H9 (cell line): ENCODE data around the gene ALDH1L1. TPM values are rescaled to one million over a fixed set of nuclear protein-coding genes. Genes with fewer than 3 reads are reported as not detected.

ENCODE experiments used
- DNase-seq: peaks from one replicate; pipeline ENCODE4 v3.0.0-alpha.2; 2017
- H2AFZ ChIP-seq: one replicate; pipeline ENCODE4 v1.6.1; 2013; ENCODE audit warnings: mild to moderate bottlenecking, low read length, control low read depth, moderate library complexity
- H2AK5ac ChIP-seq: 2 replicates; pipeline ENCODE4 v1.6.1; 2013; ENCODE audit warnings: low read length, control low read depth, mixed read lengths; ENCODE audit not compliant: insufficient read length
- H2BK120ac ChIP-seq: one replicate; pipeline ENCODE4 v1.6.1; 2013; ENCODE audit warnings: low read depth, mild to moderate bottlenecking, low read length, control low read depth, inconsistent platforms; ENCODE audit not compliant: poor library complexity, severe bottlenecking
- H2BK12ac ChIP-seq: 2 replicates; pipeline ENCODE4 v1.6.1; 2013; ENCODE audit warnings: low read length, control low read depth, mixed read lengths, low read depth; ENCODE audit not compliant: insufficient read length
- H2BK15ac ChIP-seq: 2 replicates; pipeline ENCODE4 v1.6.1; 2013; ENCODE audit warnings: low read depth, low read length, control low read depth
- H2BK20ac ChIP-seq: one replicate; pipeline ENCODE4 v1.6.1; 2013; ENCODE audit warnings: low read depth, mild to moderate bottlenecking, low read length, control low read depth, inconsistent platforms; ENCODE audit not compliant: poor library complexity, severe bottlenecking
- H2BK5ac ChIP-seq: 2 replicates; pipeline ENCODE4 v1.6.1; 2013; ENCODE audit warnings: low read length, control low read depth, mixed read lengths; ENCODE audit not compliant: insufficient read length
- H3K14ac ChIP-seq: 2 replicates; pipeline ENCODE4 v1.6.1; 2013; ENCODE audit warnings: low read length, control low read depth; ENCODE audit not compliant: insufficient read depth
- H3K18ac ChIP-seq: 2 replicates; pipeline ENCODE4 v1.6.1; 2013; ENCODE audit warnings: low read depth, mild to moderate bottlenecking, mixed read lengths, low read length, control low read depth; ENCODE audit not compliant: insufficient read length
- H3K23ac ChIP-seq: 2 replicates; pipeline ENCODE4 v1.6.1; 2013; ENCODE audit warnings: low read length, control low read depth, mixed read lengths, low read depth; ENCODE audit not compliant: insufficient read length
- H3K23me2 ChIP-seq: 2 replicates; pipeline ENCODE4 v1.6.1; 2013; ENCODE audit warnings: low read depth, mild to moderate bottlenecking, mixed read lengths, low read length, control low read depth; ENCODE audit not compliant: insufficient read length, poor library complexity, severe bottlenecking
- H3K27ac ChIP-seq: 2 replicates; pipeline ENCODE4 v1.5.1; 2013; ENCODE audit warnings: low read length, control low read depth, mixed read lengths, low read depth; ENCODE audit not compliant: insufficient read length
- H3K27me3 ChIP-seq: 2 replicates; pipeline ENCODE4 v1.6.1; 2013; ENCODE audit warnings: low read length, control low read depth, inconsistent platforms; ENCODE audit not compliant: insufficient read depth
- H3K4ac ChIP-seq: 2 replicates; pipeline ENCODE4 v1.6.1; 2013; ENCODE audit warnings: low read depth, mild to moderate bottlenecking, control low read depth, inconsistent platforms, low read length, moderate library complexity
- H3K4me1 ChIP-seq: 2 replicates; pipeline ENCODE4 v1.6.1; 2013; ENCODE audit warnings: low read length, control low read depth, inconsistent platforms; ENCODE audit not compliant: insufficient read depth
- H3K4me2 ChIP-seq: 2 replicates; pipeline ENCODE4 v1.6.1; 2013; ENCODE audit warnings: low read length, control low read depth, mixed read lengths; ENCODE audit not compliant: insufficient read length, insufficient read depth
- H3K56ac ChIP-seq: 2 replicates; pipeline ENCODE4 v1.6.1; 2013; ENCODE audit warnings: low read depth, mild to moderate bottlenecking, mixed read lengths, low read length, control low read depth; ENCODE audit not compliant: insufficient read length
- H3K79me1 ChIP-seq: 2 replicates; pipeline ENCODE4 v1.6.1; 2013; ENCODE audit warnings: low read depth, mild to moderate bottlenecking, moderate library complexity, low read length, control low read depth, inconsistent platforms; ENCODE audit not compliant: insufficient read depth, poor library complexity, severe bottlenecking
- H3K79me2 ChIP-seq: 2 replicates; pipeline ENCODE4 v1.6.1; 2013; ENCODE audit warnings: low read length, control low read depth, inconsistent platforms; ENCODE audit not compliant: insufficient read depth
- H3K9ac ChIP-seq: 2 replicates; pipeline ENCODE4 v1.6.1; 2013; ENCODE audit warnings: low read length, control low read depth, mixed read lengths; ENCODE audit not compliant: insufficient read length; ENCODE audit errors: extremely low read depth
- H3K9me3 ChIP-seq: one replicate; pipeline ENCODE4 v1.6.1; 2013; ENCODE audit warnings: low read depth, low read length, inconsistent platforms; ENCODE audit not compliant: control insufficient read depth
- H3T11ph ChIP-seq: one replicate; pipeline ENCODE4 v1.6.1; 2013; ENCODE audit warnings: mild to moderate bottlenecking, low read length, control low read depth, inconsistent platforms
- H4K20me1 ChIP-seq: one replicate; pipeline ENCODE4 v1.6.1; 2013; ENCODE audit not compliant: control insufficient read depth, insufficient read length, insufficient read depth
- H4K5ac ChIP-seq: 2 replicates; pipeline ENCODE4 v1.6.1; 2013; ENCODE audit warnings: low read depth, mild to moderate bottlenecking, mixed read lengths, low read length, control low read depth; ENCODE audit not compliant: insufficient read length
- H4K8ac ChIP-seq: replicated peaks from 2 replicates; pipeline ENCODE4 v1.6.1; 2013; ENCODE audit warnings: low read length, control low read depth, mixed read lengths, low read depth; ENCODE audit not compliant: insufficient read length
- H4K91ac ChIP-seq: 2 replicates; pipeline ENCODE4 v1.6.1; 2013; ENCODE audit warnings: low read depth, mild to moderate bottlenecking, moderate library complexity, mixed read lengths, low read length, control low read depth; ENCODE audit not compliant: insufficient read length
- H3K27ac Mint-ChIP-seq, 3 experiments: 2 replicates in 2 of 3; 3 replicates in 1 of 3; pipeline ENCODE4 v1.8.0; 2020 to 2021; ENCODE audit warnings: mixed read lengths in 3 of 3, mild to moderate bottlenecking in 1 of 3, moderate library complexity in 1 of 3
- H3K27me3 Mint-ChIP-seq: 2 replicates; pipeline ENCODE4 v1.8.0; 2021; ENCODE audit warnings: low read depth, mild to moderate bottlenecking, moderate library complexity, mixed read lengths
- H3K36me3 Mint-ChIP-seq, 3 experiments: 2 replicates in 2 of 3; 3 replicates in 1 of 3; pipeline ENCODE4 v1.8.0; 2020 to 2021; ENCODE audit warnings: low read depth in 3 of 3, mixed read lengths in 3 of 3; ENCODE audit not compliant: insufficient read depth in 1 of 3
- H3K4me1 Mint-ChIP-seq, 2 experiments: 2 replicates each; pipeline ENCODE4 v1.8.0; 2020; ENCODE audit warnings: mixed read lengths in 2 of 2
- H3K4me3 Mint-ChIP-seq, 2 experiments: 2 replicates in 1 of 2; 3 replicates in 1 of 2; pipeline ENCODE4 v1.8.0; 2020 to 2021; ENCODE audit warnings: mild to moderate bottlenecking in 2 of 2, mixed read lengths in 2 of 2, moderate library complexity in 1 of 2
- H3K9me3 Mint-ChIP-seq, 2 experiments: 2 replicates in 1 of 2; 3 replicates in 1 of 2; pipeline ENCODE4 v1.8.0; 2020; ENCODE audit warnings: mild to moderate bottlenecking in 2 of 2, mixed read lengths in 2 of 2, moderate library complexity in 1 of 2
- CTCF ChIP-seq: fragments of 200-600 bp; sonication (generic); conservative IDR thresholded peaks from 3 replicates; pipeline ENCODE4 v1.8.0; 2021; ENCODE audit warnings: antibody characterized with exemption, mild to moderate bottlenecking
- WGBS: extraction: QIAGEN DNeasy Blood & Tissue Kit; methylation state at CpG from one replicate; pipeline ENCODE4 v1.1.7; 2013; ENCODE audit warnings: missing lambda C conversion rate, low lambda C conversion rate, mixed read lengths; ENCODE audit not compliant: insufficient read length; ENCODE audit errors: extremely low coverage; 5-methylcytosine and 5-hydroxymethylcytosine counted together
- total RNA-seq: library from RNA; stranded (reverse); gene quantifications from 2 replicates; pipeline ENCODE4 v1.2.1, GENCODE V29; 2021

Gene ALDH1L1
- total RNA-seq, 1 experiment from 2014 or later: 0.90 TPM

GRCh38 chr3:126103121-126104027 is 77.0 kb downstream of the ALDH1L1 start:
- Histone ChIP-seq H3K56ac (no peak overlapping the region), H3K23me2 (no peaks in the 10 kb centered on the region), H3K14ac (no peak overlapping the region), H4K20me1 (no peaks in the 10 kb centered on the region), H3K4ac (no peak overlapping the region), H3T11ph (no peak overlapping the region), H3K79me1 (no peaks in the 10 kb centered on the region), H3K27ac (no peak overlapping the region), H3K9me3 (no peaks in the 10 kb centered on the region), H2AK5ac (no peak overlapping the region), H2BK15ac (no peak overlapping the region), H2BK120ac (no peak overlapping the region), H4K91ac (no peak overlapping the region), H2BK12ac (no peak overlapping the region), H4K8ac (no peak overlapping the region), H3K23ac (no peak overlapping the region), H3K4me1 (no peaks in the 10 kb centered on the region), H3K79me2 (no peaks in the 10 kb centered on the region), H3K9ac (no peak overlapping the region), H3K18ac (no peak overlapping the region), H3K27me3 (no peaks in the 10 kb centered on the region), H2BK20ac (no peak overlapping the region), H2AFZ (no peak overlapping the region), H2BK5ac (no peak overlapping the region), H3K4me2 (no peak overlapping the region), H4K5ac (no peak overlapping the region)
- no peak overlapping the region; a peak in 2 of 7 replicates for H3K27ac Mint-ChIP-seq
- H3K27me3 Mint-ChIP-seq: no peaks in the 10 kb centered on the region; the same call in 1 of the 2 replicates
- H3K4me1 Mint-ChIP-seq: 0 out of 4 replicates have a peak, but pooled peaks cover 0 to 3% of the 10 kb centered on the region in 2 experiments
- peak; percentile 58 for DNase-seq
- peaks cover 0 to under 1% of the 10 kb centered on the region in 2 experiments; a peak in 1 of 5 replicates for H3K9me3 Mint-ChIP-seq
- peak; percentile 65 for TF ChIP-seq CTCF
- no peak overlapping the region; a peak in 1 of 5 replicates for H3K4me3 Mint-ChIP-seq
- WGBS: no CpG with 5 or more reads among the region's 22 CpGs
- no peaks in the 10 kb centered on the region; a peak in 1 of 7 replicates for H3K36me3 Mint-ChIP-seq
